CD14-positive monocyte (primary cell): ENCODE measurements around the gene TMEM214. TPM values are rescaled to one million over a fixed set of nuclear protein-coding genes. Genes with fewer than 3 reads are reported as not detected.
A peak's percentile ranks its signal among the peaks of the same experiment; 100 is the strongest.

Experiments used
- DNase-seq, 3 donors: peaks; one replicate each; pipeline ENCODE4 v3.0.0-alpha.2; 2011 to 2022
- H2AFZ ChIP-seq: 2 replicates; pipeline ENCODE4 v1.6.0; 2012; ENCODE audit warnings: mild to moderate bottlenecking, low read depth, low read length, inconsistent platforms; ENCODE audit not compliant: insufficient read depth, poor library complexity, severe bottlenecking
- H3K27ac ChIP-seq, 2 donors: 1 replicate in 1 of 2; 2 replicates in 1 of 2; pipeline ENCODE4 v1.5.1; 2012 to 2013; ENCODE audit warnings: low read length in 2 of 2, control low read depth in 1 of 2, inconsistent platforms in 1 of 2, low read depth in 1 of 2, mild to moderate bottlenecking in 1 of 2
- H3K27me3 ChIP-seq, 2 donors: one replicate each; pipeline versions ENCODE4 v1.6.0 to v1.6.1; 2011 to 2013; ENCODE audit warnings: low read length in 2 of 2; ENCODE audit not compliant: control insufficient read depth in 2 of 2, insufficient read depth in 2 of 2
- H3K36me3 ChIP-seq, 2 donors: replicated peaks in 1 of 2; 1 replicate in 1 of 2; 2 replicates in 1 of 2; pipeline versions ENCODE4 v1.5.1 to v1.6.1; 2012 to 2013; ENCODE audit warnings: low read length in 2 of 2, control low read depth in 1 of 2, inconsistent platforms in 1 of 2, mild to moderate bottlenecking in 1 of 2; ENCODE audit not compliant: insufficient read depth in 2 of 2, control insufficient read depth in 1 of 2
- H3K4me1 ChIP-seq, 2 donors: 1 replicate in 1 of 2; 2 replicates in 1 of 2; pipeline versions ENCODE4 v1.5.1 to v1.6.1; 2012 to 2013; ENCODE audit warnings: low read length in 2 of 2, control low read depth in 1 of 2, inconsistent platforms in 1 of 2, mild to moderate bottlenecking in 1 of 2, moderate library complexity in 1 of 2; ENCODE audit not compliant: insufficient read depth in 2 of 2, control insufficient read depth in 1 of 2
- H3K4me2 ChIP-seq: replicated peaks from 2 replicates; pipeline ENCODE3; 2012; ENCODE audit warnings: low read length, moderate library complexity, mild to moderate bottlenecking; ENCODE audit not compliant: poor library complexity, severe bottlenecking; ENCODE audit errors: extremely low read depth
- H3K4me3 ChIP-seq, 3 experiments: fragments of 200-600 bp in 1 of 3; sonication (generic) in 1 of 3; replicated peaks in 1 of 3; 1 replicate in 2 of 3; 2 replicates in 1 of 3; pipeline ENCODE4 v1.5.1; 2011 to 2013; ENCODE audit warnings: low read length in 3 of 3, mild to moderate bottlenecking in 3 of 3, control low read depth in 2 of 3, low read depth in 2 of 3, inconsistent platforms in 1 of 3, moderate library complexity in 1 of 3
- H3K79me2 ChIP-seq: 2 replicates; pipeline ENCODE4 v1.6.0; 2012; ENCODE audit warnings: mild to moderate bottlenecking, control low read depth, inconsistent platforms, low read length, moderate library complexity; ENCODE audit not compliant: insufficient read depth
- H3K9ac ChIP-seq: 2 replicates; pipeline ENCODE4 v1.6.0; 2017; ENCODE audit warnings: low read length, mild to moderate bottlenecking; ENCODE audit not compliant: insufficient read depth, poor library complexity, severe bottlenecking
- H3K9me3 ChIP-seq, 2 donors: replicated peaks in 1 of 2; 1 replicate in 1 of 2; 2 replicates in 1 of 2; pipeline versions ENCODE4 v1.5.1 to v1.6.1; 2012 to 2013; ENCODE audit warnings: low read length in 2 of 2, control low read depth in 1 of 2; ENCODE audit not compliant: control insufficient read depth in 1 of 2, insufficient read depth in 1 of 2
- H4K20me1 ChIP-seq: 2 replicates; pipeline ENCODE4 v1.6.0; 2012; ENCODE audit warnings: mild to moderate bottlenecking, low read length, control low read depth, moderate library complexity; ENCODE audit not compliant: insufficient read depth
- H3K27ac Mint-ChIP-seq, 7 donors: one replicate each; pipeline ENCODE4 v1.8.0; 2020; ENCODE audit warnings: mild to moderate bottlenecking in 7 of 7, mixed read lengths in 7 of 7, moderate library complexity in 6 of 7, inconsistent platforms in 2 of 7
- H3K27me3 Mint-ChIP-seq, 3 donors: one replicate each; pipeline ENCODE4 v1.8.0; 2021 to 2022; ENCODE audit warnings: low read depth in 3 of 3, mild to moderate bottlenecking in 3 of 3, mixed read lengths in 3 of 3, moderate library complexity in 3 of 3, inconsistent platforms in 1 of 3
- H3K36me3 Mint-ChIP-seq, 2 donors: one replicate each; pipeline ENCODE4 v1.8.0; 2020; ENCODE audit warnings: mixed read lengths in 2 of 2, inconsistent platforms in 1 of 2, mild to moderate bottlenecking in 1 of 2
- H3K4me1 Mint-ChIP-seq: one replicate; pipeline ENCODE4 v1.8.0; 2020; ENCODE audit warnings: mild to moderate bottlenecking, mixed read lengths
- H3K4me3 Mint-ChIP-seq, 2 donors: one replicate each; pipeline ENCODE4 v1.8.0; 2020; ENCODE audit warnings: mild to moderate bottlenecking in 2 of 2, mixed read lengths in 2 of 2, moderate library complexity in 1 of 2
- H3K9me3 Mint-ChIP-seq, 7 donors: one replicate each; pipeline ENCODE4 v1.8.0; 2020 to 2022; ENCODE audit warnings: mixed read lengths in 7 of 7, mild to moderate bottlenecking in 6 of 7, moderate library complexity in 6 of 7, inconsistent platforms in 2 of 7
- CTCF ChIP-seq: fragments of 200-600 bp; IDR thresholded peaks from one replicate; pipeline ENCODE4 v1.8.0; 2022; ENCODE audit warnings: antibody characterized with exemption, mild to moderate bottlenecking
- WGBS: methylation state at CpG from one replicate; pipeline ENCODE4 v1.1.5; 2013; ENCODE audit warnings: missing lambda C conversion rate; ENCODE audit not compliant: insufficient coverage; 5-methylcytosine and 5-hydroxymethylcytosine counted together
- intact Hi-C, 2 donors: fragments of 100-400 bp; cut with micrococcal nuclease; formaldehyde crosslinking; loops; one replicate each; pipeline versions ENCODE4 v1.15.0 to v1.15.1; 2023
- polyA plus RNA-seq, 3 donors: library from polyadenylated mRNA; depleted of rRNA in 1 of 3; unstranded in 2 of 3; stranded (reverse) in 1 of 3; fragments of 300-500 nt in 2 of 3; fragments of >200 nt in 1 of 3; fragmentation: Illumina TruSeq in 2 of 3; gene quantifications; 1 replicate in 2 of 3; 2 replicates in 1 of 3; pipeline ENCODE4 v1.2.3, GENCODE V29; 2012 to 2021

The TMEM214 gene
- polyA plus RNA-seq, 3 donors = 18.3 to 61.7 (median 26.9) TPM

GRCh38 chr2:27085062-27085672 is 52.4 kb downstream of the TMEM214 start:
- no peak for DNase-seq
- Histone ChIP-seq H3K9me3 (no peaks in the 10 kb centered on the region), H3K36me3 (no peaks in the 10 kb centered on the region), H3K27me3 (no peaks in the 10 kb centered on the region), H3K4me1 (peaks cover 40 to 49% of the 10 kb centered on the region in 2 donors), H2AFZ (peak overlapping the region; percentile 94), H3K4me3 (peak overlapping the region; percentile 56 to 77 (median 71)), H4K20me1 (no peaks in the 10 kb centered on the region), H3K27ac (peak overlapping the region; percentile 70 to 84), H3K4me2 (peak overlapping the region; percentile 91), H3K9ac (peak overlapping the region; percentile 74), H3K79me2 (no peaks in the 10 kb centered on the region)
- Mint-ChIP-seq H3K4me3 (peak overlapping the region; percentile 85 to 86), H3K9me3 (no peaks in the 10 kb centered on the region), H3K27ac (peak overlapping the region in 4 of 7 donors; percentile 57 to 76 (median 68)), H3K4me1 (peaks cover 38% of the 10 kb centered on the region), H3K27me3 (peaks cover 0 to 7% (median 5%) of the 10 kb centered on the region in 3 donors), H3K36me3 (no peaks in the 10 kb centered on the region)
- TF ChIP-seq CTCF = no peak
- WGBS = 29% methylated on average over 4 of the region's 10 CpGs
- intact Hi-C loops = loop anchor here (5.0 kb wide), 2 partner anchors 33 to 127 kb away; partner anchors contain the start of genes AGBL5 (in 2 of the 2), ATRAID (in 1 of the 2) and SLC5A6 (in 1 of the 2)

- Histone ChIP-seq H2AFZ (peak overlapping the region; percentile 94), H3K27me3 (no peaks in the 10 kb centered on the region), H3K9ac (peak overlapping the region; percentile 74), H4K20me1 (no peaks in the 10 kb centered on the region), H3K79me2 (no peaks in the 10 kb centered on the region), H3K4me2 (peak overlapping the region; percentile 91), H3K9me3 (no peaks in the 10 kb centered on the region), H3K4me1 (peaks cover 38 to 45% of the 10 kb centered on the region in 2 donors), H3K36me3 (no peaks in the 10 kb centered on the region), H3K27ac (peak overlapping the region; percentile 70 to 84), H3K4me3 (peak overlapping the region; percentile 56 to 77 (median 71))
- no peaks in the 10 kb centered on the region for H3K9me3 Mint-ChIP-seq
- peak overlapping the region; percentile 85 to 86 for H3K4me3 Mint-ChIP-seq
- H3K36me3 Mint-ChIP-seq = no peaks in the 10 kb centered on the region
- peaks cover 0 to 7% (median 5%) of the 10 kb centered on the region in 3 donors for H3K27me3 Mint-ChIP-seq
- 2% methylated on average over 38 of the region's 38 CpGs for WGBS
- peaks cover 36% of the 10 kb centered on the region for H3K4me1 Mint-ChIP-seq
- DNase-seq = peak; percentile 39 to 56 (median 47)
- no peak for TF ChIP-seq CTCF
- intact Hi-C loops = loop anchor here (5.0 kb wide), 2 partner anchors 33 to 127 kb away; partner anchors contain the start of genes AGBL5 (in 2 of the 2), ATRAID (in 1 of the 2) and SLC5A6 (in 1 of the 2)
- peak overlapping the region in 4 of 7 donors; percentile 48 to 76 (median 68) for H3K27ac Mint-ChIP-seq
These were observed 52.9 kb downstream of the TMEM214 start for GRCh38 chr2:27085673-27086089.
